H9 (cell line): ENCODE data around the gene PRMT7. TPM values are rescaled to one million over a fixed set of nuclear protein-coding genes. Genes with fewer than 3 reads are reported as not detected.

Experiments used
- DNase-seq: peaks from one replicate; pipeline ENCODE4 v3.0.0-alpha.2; 2017
- H2AFZ ChIP-seq: one replicate; pipeline ENCODE4 v1.6.1; 2013; ENCODE audit warnings: mild to moderate bottlenecking, low read length, control low read depth, moderate library complexity
- H2AK5ac ChIP-seq: 2 replicates; pipeline ENCODE4 v1.6.1; 2013; ENCODE audit warnings: low read length, control low read depth, mixed read lengths; ENCODE audit not compliant: insufficient read length
- H2BK120ac ChIP-seq: one replicate; pipeline ENCODE4 v1.6.1; 2013; ENCODE audit warnings: low read depth, mild to moderate bottlenecking, low read length, control low read depth, inconsistent platforms; ENCODE audit not compliant: poor library complexity, severe bottlenecking
- H2BK12ac ChIP-seq: 2 replicates; pipeline ENCODE4 v1.6.1; 2013; ENCODE audit warnings: low read length, control low read depth, mixed read lengths, low read depth; ENCODE audit not compliant: insufficient read length
- H2BK15ac ChIP-seq: 2 replicates; pipeline ENCODE4 v1.6.1; 2013; ENCODE audit warnings: low read depth, low read length, control low read depth
- H2BK20ac ChIP-seq: one replicate; pipeline ENCODE4 v1.6.1; 2013; ENCODE audit warnings: low read depth, mild to moderate bottlenecking, low read length, control low read depth, inconsistent platforms; ENCODE audit not compliant: poor library complexity, severe bottlenecking
- H2BK5ac ChIP-seq: 2 replicates; pipeline ENCODE4 v1.6.1; 2013; ENCODE audit warnings: low read length, control low read depth, mixed read lengths; ENCODE audit not compliant: insufficient read length
- H3K14ac ChIP-seq: 2 replicates; pipeline ENCODE4 v1.6.1; 2013; ENCODE audit warnings: low read length, control low read depth; ENCODE audit not compliant: insufficient read depth
- H3K18ac ChIP-seq: 2 replicates; pipeline ENCODE4 v1.6.1; 2013; ENCODE audit warnings: low read depth, mild to moderate bottlenecking, mixed read lengths, low read length, control low read depth; ENCODE audit not compliant: insufficient read length
- H3K23ac ChIP-seq: 2 replicates; pipeline ENCODE4 v1.6.1; 2013; ENCODE audit warnings: low read length, control low read depth, mixed read lengths, low read depth; ENCODE audit not compliant: insufficient read length
- H3K23me2 ChIP-seq: 2 replicates; pipeline ENCODE4 v1.6.1; 2013; ENCODE audit warnings: low read depth, mild to moderate bottlenecking, mixed read lengths, low read length, control low read depth; ENCODE audit not compliant: insufficient read length, poor library complexity, severe bottlenecking
- H3K27ac ChIP-seq: 2 replicates; pipeline ENCODE4 v1.5.1; 2013; ENCODE audit warnings: low read length, control low read depth, mixed read lengths, low read depth; ENCODE audit not compliant: insufficient read length
- H3K27me3 ChIP-seq: 2 replicates; pipeline ENCODE4 v1.6.1; 2013; ENCODE audit warnings: low read length, control low read depth, inconsistent platforms; ENCODE audit not compliant: insufficient read depth
- H3K4ac ChIP-seq: 2 replicates; pipeline ENCODE4 v1.6.1; 2013; ENCODE audit warnings: low read depth, mild to moderate bottlenecking, control low read depth, inconsistent platforms, low read length, moderate library complexity
- H3K4me1 ChIP-seq: 2 replicates; pipeline ENCODE4 v1.6.1; 2013; ENCODE audit warnings: low read length, control low read depth, inconsistent platforms; ENCODE audit not compliant: insufficient read depth
- H3K4me2 ChIP-seq: 2 replicates; pipeline ENCODE4 v1.6.1; 2013; ENCODE audit warnings: low read length, control low read depth, mixed read lengths; ENCODE audit not compliant: insufficient read length, insufficient read depth
- H3K56ac ChIP-seq: 2 replicates; pipeline ENCODE4 v1.6.1; 2013; ENCODE audit warnings: low read depth, mild to moderate bottlenecking, mixed read lengths, low read length, control low read depth; ENCODE audit not compliant: insufficient read length
- H3K79me1 ChIP-seq: 2 replicates; pipeline ENCODE4 v1.6.1; 2013; ENCODE audit warnings: low read depth, mild to moderate bottlenecking, moderate library complexity, low read length, control low read depth, inconsistent platforms; ENCODE audit not compliant: insufficient read depth, poor library complexity, severe bottlenecking
- H3K79me2 ChIP-seq: 2 replicates; pipeline ENCODE4 v1.6.1; 2013; ENCODE audit warnings: low read length, control low read depth, inconsistent platforms; ENCODE audit not compliant: insufficient read depth
- H3K9ac ChIP-seq: 2 replicates; pipeline ENCODE4 v1.6.1; 2013; ENCODE audit warnings: low read length, control low read depth, mixed read lengths; ENCODE audit not compliant: insufficient read length; ENCODE audit errors: extremely low read depth
- H3K9me3 ChIP-seq: one replicate; pipeline ENCODE4 v1.6.1; 2013; ENCODE audit warnings: low read depth, low read length, inconsistent platforms; ENCODE audit not compliant: control insufficient read depth
- H3T11ph ChIP-seq: one replicate; pipeline ENCODE4 v1.6.1; 2013; ENCODE audit warnings: mild to moderate bottlenecking, low read length, control low read depth, inconsistent platforms
- H4K20me1 ChIP-seq: one replicate; pipeline ENCODE4 v1.6.1; 2013; ENCODE audit not compliant: control insufficient read depth, insufficient read length, insufficient read depth
- H4K5ac ChIP-seq: 2 replicates; pipeline ENCODE4 v1.6.1; 2013; ENCODE audit warnings: low read depth, mild to moderate bottlenecking, mixed read lengths, low read length, control low read depth; ENCODE audit not compliant: insufficient read length
- H4K8ac ChIP-seq: replicated peaks from 2 replicates; pipeline ENCODE4 v1.6.1; 2013; ENCODE audit warnings: low read length, control low read depth, mixed read lengths, low read depth; ENCODE audit not compliant: insufficient read length
- H4K91ac ChIP-seq: 2 replicates; pipeline ENCODE4 v1.6.1; 2013; ENCODE audit warnings: low read depth, mild to moderate bottlenecking, moderate library complexity, mixed read lengths, low read length, control low read depth; ENCODE audit not compliant: insufficient read length
- H3K27ac Mint-ChIP-seq, 3 experiments: 2 replicates in 2 of 3; 3 replicates in 1 of 3; pipeline ENCODE4 v1.8.0; 2020 to 2021; ENCODE audit warnings: mixed read lengths in 3 of 3, mild to moderate bottlenecking in 1 of 3, moderate library complexity in 1 of 3
- H3K27me3 Mint-ChIP-seq: 2 replicates; pipeline ENCODE4 v1.8.0; 2021; ENCODE audit warnings: low read depth, mild to moderate bottlenecking, moderate library complexity, mixed read lengths
- H3K36me3 Mint-ChIP-seq, 3 experiments: 2 replicates in 2 of 3; 3 replicates in 1 of 3; pipeline ENCODE4 v1.8.0; 2020 to 2021; ENCODE audit warnings: low read depth in 3 of 3, mixed read lengths in 3 of 3; ENCODE audit not compliant: insufficient read depth in 1 of 3
- H3K4me1 Mint-ChIP-seq, 2 experiments: 2 replicates each; pipeline ENCODE4 v1.8.0; 2020; ENCODE audit warnings: mixed read lengths in 2 of 2
- H3K4me3 Mint-ChIP-seq, 2 experiments: 2 replicates in 1 of 2; 3 replicates in 1 of 2; pipeline ENCODE4 v1.8.0; 2020 to 2021; ENCODE audit warnings: mild to moderate bottlenecking in 2 of 2, mixed read lengths in 2 of 2, moderate library complexity in 1 of 2
- H3K9me3 Mint-ChIP-seq, 2 experiments: 2 replicates in 1 of 2; 3 replicates in 1 of 2; pipeline ENCODE4 v1.8.0; 2020; ENCODE audit warnings: mild to moderate bottlenecking in 2 of 2, mixed read lengths in 2 of 2, moderate library complexity in 1 of 2
- CTCF ChIP-seq: fragments of 200-600 bp; sonication (generic); conservative IDR thresholded peaks from 3 replicates; pipeline ENCODE4 v1.8.0; 2021; ENCODE audit warnings: antibody characterized with exemption, mild to moderate bottlenecking
- WGBS: extraction: QIAGEN DNeasy Blood & Tissue Kit; methylation state at CpG from one replicate; pipeline ENCODE4 v1.1.7; 2013; ENCODE audit warnings: missing lambda C conversion rate, low lambda C conversion rate, mixed read lengths; ENCODE audit not compliant: insufficient read length; ENCODE audit errors: extremely low coverage; 5-methylcytosine and 5-hydroxymethylcytosine counted together
- total RNA-seq: library from RNA; stranded (reverse); gene quantifications from 2 replicates; pipeline ENCODE4 v1.2.1, GENCODE V29; 2021

PRMT7 gene
- total RNA-seq, 1 experiment from 2014 or later: 56.6 TPM

DNA sequence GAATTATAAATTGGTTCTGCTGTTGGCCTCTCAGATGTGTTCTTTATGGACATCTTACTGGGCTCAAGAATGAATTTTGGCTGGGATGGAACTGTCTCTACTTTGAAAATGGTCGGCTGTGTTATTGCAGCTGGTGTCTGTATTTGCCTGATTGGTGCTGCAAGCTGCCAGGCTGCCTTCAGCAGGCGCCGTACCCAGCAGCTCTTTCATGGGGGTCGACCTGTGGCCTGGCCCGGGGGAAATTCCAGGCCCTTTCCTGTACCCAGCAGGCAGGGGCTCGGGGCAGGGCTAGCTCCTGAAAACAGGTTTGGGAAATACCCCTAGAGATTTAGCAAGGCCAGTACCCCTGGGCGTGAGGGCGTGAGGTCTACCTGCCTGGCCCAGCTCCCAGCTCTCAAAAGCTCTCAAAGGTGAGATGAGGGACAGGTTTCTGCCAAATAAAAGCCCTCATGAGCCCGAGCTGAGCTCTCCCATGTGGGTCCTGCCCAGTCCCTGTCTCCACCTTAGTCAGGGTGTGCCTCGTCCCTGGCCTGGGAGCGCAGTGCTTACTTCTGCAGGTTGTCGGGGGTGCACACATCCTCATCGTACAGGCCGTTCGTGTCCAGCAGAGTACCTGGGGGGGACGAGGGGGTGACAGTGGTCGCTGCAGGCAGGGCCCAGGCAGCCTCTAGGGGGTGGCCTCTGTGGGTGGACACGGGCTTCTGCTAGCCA lies 52.3 kb downstream of the PRMT7 start:
- H3K4me3 Mint-ChIP-seq: no peak overlapping the region; a peak in 1 of 5 replicates
- no CpG with 5 or more reads among the region's 18 CpGs for WGBS

More for the DNA sequence above, 52.3 kb downstream of the PRMT7 start:
- no peak overlapping the region for H2BK15ac ChIP-seq
- no peak overlapping the region for H3K56ac ChIP-seq
- peaks cover 6% of the 10 kb centered on the region; the same call in 1 of the 2 replicates for H3K27me3 Mint-ChIP-seq
- H2AFZ ChIP-seq: no peak overlapping the region
- no peak overlapping the region for H2BK5ac ChIP-seq
- H3K27me3 ChIP-seq: no peaks in the 10 kb centered on the region
- no peaks in the 10 kb centered on the region for H3K79me2 ChIP-seq
- no peak overlapping the region for H2BK20ac ChIP-seq
- DNase-seq: no peak
- H3K18ac ChIP-seq: no peak overlapping the region
- H3K9me3 Mint-ChIP-seq: no peaks in the 10 kb centered on the region
- H3K23me2 ChIP-seq: no peaks in the 10 kb centered on the region
- no peak overlapping the region for H4K8ac ChIP-seq
- H3K4me1 ChIP-seq: no peaks in the 10 kb centered on the region
- no peak overlapping the region for H2BK120ac ChIP-seq
- H3K27ac ChIP-seq: no peak overlapping the region
- peaks cover 0 to 8% (median 5%) of the 10 kb centered on the region in 3 experiments; a peak in 4 of 7 replicates for H3K36me3 Mint-ChIP-seq
- no peak overlapping the region for H4K91ac ChIP-seq
- no peak overlapping the region for H3K4me2 ChIP-seq
- no peak overlapping the region for H3T11ph ChIP-seq
- TF ChIP-seq CTCF: no peak
- no peak overlapping the region for H3K9ac ChIP-seq
- no peak overlapping the region for H3K14ac ChIP-seq
- H4K5ac ChIP-seq: no peak overlapping the region
- H2AK5ac ChIP-seq: no peak overlapping the region
- H3K4ac ChIP-seq: no peak overlapping the region
- H4K20me1 ChIP-seq: no peaks in the 10 kb centered on the region
- no peak overlapping the region for H2BK12ac ChIP-seq
- H3K23ac ChIP-seq: no peak overlapping the region
- H3K27ac Mint-ChIP-seq: no peak overlapping the region
- no peaks in the 10 kb centered on the region for H3K79me1 ChIP-seq
- peaks cover 15 to 36% of the 10 kb centered on the region in 2 experiments for H3K4me1 Mint-ChIP-seq
- no peaks in the 10 kb centered on the region for H3K9me3 ChIP-seq
